Heart right ventricle (tissue), 16 donors: Measurements from ENCODE around the gene ANO10. TPM values are rescaled to one million over a fixed set of nuclear protein-coding genes. Genes with fewer than 3 reads are reported as not detected.

Source experiments
- ATAC-seq, 8 donors: fragments of 200-7000 bp; cut with Tn5 transposase; one replicate each; pipeline ENCODE4 v1.9.1; 2020; ENCODE audit warnings: mild to moderate bottlenecking in 8 of 8, moderate library complexity in 8 of 8, moderate number of reproducible peaks in 1 of 8
- DNase-seq, 2 donors: peaks; one replicate each; pipeline ENCODE4 v3.0.0-alpha.2; 2020
- H3K27ac ChIP-seq, 10 donors: fragments of 200-600 bp; sonication (generic) in 2 of 10; one replicate each; pipeline versions ENCODE4 v1.5.0 to v1.8.0; 2020 to 2022; ENCODE audit warnings: mild to moderate bottlenecking in 3 of 10
- H3K27me3 ChIP-seq, 7 donors: fragments of 200-600 bp; one replicate each; pipeline ENCODE4 v1.8.0; 2021 to 2022; ENCODE audit warnings: mild to moderate bottlenecking in 2 of 7
- H3K36me3 ChIP-seq, 9 donors: fragments of 200-600 bp; sonication (generic) in 1 of 9; one replicate each; pipeline versions ENCODE4 v1.5.0 to v1.8.0; 2020 to 2022; ENCODE audit warnings: mild to moderate bottlenecking in 2 of 9
- H3K4me1 ChIP-seq, 9 donors: fragments of 200-600 bp; sonication (generic) in 1 of 9; one replicate each; pipeline versions ENCODE4 v1.5.0 to v1.8.0; 2020 to 2022; ENCODE audit warnings: mild to moderate bottlenecking in 4 of 9
- H3K4me3 ChIP-seq, 10 donors: fragments of 200-600 bp; sonication (generic) in 2 of 10; one replicate each; pipeline versions ENCODE4 v1.5.0 to v1.8.0; 2020 to 2022; ENCODE audit warnings: mild to moderate bottlenecking in 7 of 10, moderate library complexity in 2 of 10
- H3K9me3 ChIP-seq, 11 donors: fragments of 200-600 bp in 10 of 11; sonication (generic) in 2 of 11; one replicate each; pipeline versions ENCODE4 v1.5.0 to v1.8.0; 2013 to 2022; ENCODE audit warnings: mild to moderate bottlenecking in 2 of 11, control low read depth in 1 of 11, moderate library complexity in 1 of 11
- WGBS, 2 donors: extraction: QIAGEN DNeasy Blood & Tissue Kit; methylation state at CpG; one replicate each; pipeline ENCODE4 v1.1.7; 2013; ENCODE audit warnings: inconsistent platforms in 1 of 2; 5-methylcytosine and 5-hydroxymethylcytosine counted together
- intact Hi-C, 10 donors: fragments of 100-400 bp; cut with DNase I; formaldehyde crosslinking; loops; one replicate each; pipeline versions ENCODE4 v1.11.1 to v1.14.2; 2022
- polyA plus RNA-seq, 2 donors: library from polyadenylated mRNA; stranded (reverse); fragments of 200-250 nt; gene quantifications; one replicate each; pipeline ENCODE4 v1.2.3, GENCODE V29; 2013
- total RNA-seq, 10 donors: library from RNA; stranded (reverse); fragmentation: NEBNext Ultra II Directional in 3 of 10; extraction: Animal tissue kit (Norgen Biotek cat#: 25700) in 3 of 10; gene quantifications; one replicate each; pipeline versions ENCODE4 v1.2.1 to v1.2.4, GENCODE V29; 2021 to 2023
- TF ChIP-seq, protein P1 (sequence below), 9 donors: fragments of 200-600 bp; sonication (generic) in 2 of 9; IDR thresholded peaks; one replicate each; pipeline versions ENCODE4 v1.5.0 to v1.8.0; 2021 to 2022; ENCODE audit warnings: antibody characterized with exemption in 9 of 9, mild to moderate bottlenecking in 5 of 9, moderate library complexity in 1 of 9
- donor health status: Arrhythmogenic right ventricular cardiomyopathy.
- donor health status: ischemic (EF 13 %, LVEDD 7.1; RV severe dilation, severe dysfunction).
- donor health status: healthy with polysubstance abuse.
- donor health status: DM: no; HTN: yes; CAD: no.
- donor health status: DM: no; HTN: no; CAD: no.
- donor health status: ischemic (EF 25% LVEDD 6.9; RV normal size, moderate dysfunction).
- donor health status: ischemic (EF 25% LVEDD 5.7; RV mildly dilated, moderate dysfunction).
- donor health status: healthy.
- donor health status: DM: yes; HTN: yes; CAD: no.
- donor health status: Ischemic cardiomyopathy.
- donor health status: ischemic (EF 35%, LVEDD 5.7; RV mildly dilated, moderate dysfunction).
- donor health status: nonischemic (EF 11% LVEDD 7.7; RV severe dilation, severe dysfunction).
- donor health status: DM: yes; HTN: yes; CAD: no.
- donor health status: PGD.
- donor health status: ischemic (EF 29% LVEDD 5.4; RV normal size, mild dysfunction).
- donor health status: nonischemic (EF 23%, LVEDD 6.1; RV moderate dilation, normal function).

Gene ANO10
- total and polyA plus RNA-seq, 12 donors, result 7.1 to 24.2 (median 13.3) TPM

GRCh38 chr3:43353393-43353792 lies 268.4 kb downstream of the ANO10 start:
- H3K4me3 ChIP-seq, result no peak overlapping the region
- H3K27me3 ChIP-seq, result no peaks in the 10 kb centered on the region
- TF ChIP-seq, protein P1, sequence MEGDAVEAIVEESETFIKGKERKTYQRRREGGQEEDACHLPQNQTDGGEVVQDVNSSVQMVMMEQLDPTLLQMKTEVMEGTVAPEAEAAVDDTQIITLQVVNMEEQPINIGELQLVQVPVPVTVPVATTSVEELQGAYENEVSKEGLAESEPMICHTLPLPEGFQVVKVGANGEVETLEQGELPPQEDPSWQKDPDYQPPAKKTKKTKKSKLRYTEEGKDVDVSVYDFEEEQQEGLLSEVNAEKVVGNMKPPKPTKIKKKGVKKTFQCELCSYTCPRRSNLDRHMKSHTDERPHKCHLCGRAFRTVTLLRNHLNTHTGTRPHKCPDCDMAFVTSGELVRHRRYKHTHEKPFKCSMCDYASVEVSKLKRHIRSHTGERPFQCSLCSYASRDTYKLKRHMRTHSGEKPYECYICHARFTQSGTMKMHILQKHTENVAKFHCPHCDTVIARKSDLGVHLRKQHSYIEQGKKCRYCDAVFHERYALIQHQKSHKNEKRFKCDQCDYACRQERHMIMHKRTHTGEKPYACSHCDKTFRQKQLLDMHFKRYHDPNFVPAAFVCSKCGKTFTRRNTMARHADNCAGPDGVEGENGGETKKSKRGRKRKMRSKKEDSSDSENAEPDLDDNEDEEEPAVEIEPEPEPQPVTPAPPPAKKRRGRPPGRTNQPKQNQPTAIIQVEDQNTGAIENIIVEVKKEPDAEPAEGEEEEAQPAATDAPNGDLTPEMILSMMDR (IDR thresholded peaks at IDR 0.05), result no peak
- DNase-seq, result no peak
- no peak for ATAC-seq
- peaks cover 0 to 19% (median 5%) of the 10 kb centered on the region in 9 donors for H3K4me1 ChIP-seq
- H3K27ac ChIP-seq, result no peak overlapping the region
- peaks cover 0 to 34% (median 28%) of the 10 kb centered on the region in 9 donors for H3K36me3 ChIP-seq
- intact Hi-C loops, result no loop called here
- peaks cover 0 to 72% (median 18%) of the 10 kb centered on the region in 11 donors for H3K9me3 ChIP-seq
- WGBS, 2 donors, result 97 to 98% methylated on average over 1 of the region's 1 CpG

GRCh38 chr3:43349716-43350115 lies 272.1 kb downstream of the ANO10 start:
- intact Hi-C loops, result no loop called here
- Histone ChIP-seq H3K27me3 (no peaks in the 10 kb centered on the region), H3K27ac (peak overlapping the region in 1 of 10 donors; percentile 3), H3K36me3 (peaks cover 0 to 71% (median 65%) of the 10 kb centered on the region in 9 donors), H3K9me3 (peaks cover 0 to 37% (median 15%) of the 10 kb centered on the region in 11 donors), H3K4me3 (no peak overlapping the region), H3K4me1 (peaks cover 0 to 36% (median 21%) of the 10 kb centered on the region in 9 donors)
- ATAC-seq, result peak in 4 of 8 donors; percentile 28 to 49 (median 42)
- WGBS, 2 donors, result 62% methylated on average over 3 of the region's 3 CpGs
- no peak for DNase-seq
- TF ChIP-seq, protein P1 (IDR thresholded peaks at IDR 0.05), result no peak

- peaks cover 0 to 78% (median 72%) of the 10 kb centered on the region in 9 donors for H3K36me3 ChIP-seq
- H3K9me3 ChIP-seq, result peaks cover 0 to 30% (median 15%) of the 10 kb centered on the region in 11 donors
- TF ChIP-seq, protein P1 (IDR thresholded peaks at IDR 0.05), result peak in 1 of 9 donors; percentile 19
- DNase-seq (no peak), ATAC-seq (peak in 1 of 8 donors; percentile 30)
- peaks cover 0 to 43% (median 23%) of the 10 kb centered on the region in 9 donors for H3K4me1 ChIP-seq
- H3K27ac ChIP-seq, result peak overlapping the region in 1 of 10 donors; percentile 3
- no peak overlapping the region for H3K4me3 ChIP-seq
- H3K27me3 ChIP-seq, result no peaks in the 10 kb centered on the region
- intact Hi-C loops, result no loop called here
- 83 to 84% methylated on average over 4 of the region's 4 CpGs for WGBS, 2 donors
Measured at GRCh38 chr3:43348852-43349574, 272.8 kb downstream of the ANO10 start.

GRCh38 chr3:43348350-43348749 lies 273.5 kb downstream of the ANO10 start:
- H3K9me3 ChIP-seq, result peaks cover 0 to 23% (median 11%) of the 10 kb centered on the region in 11 donors
- H3K27me3 ChIP-seq, result no peaks in the 10 kb centered on the region
- no peak for DNase-seq
- WGBS, 2 donors, result 96 to 97% methylated on average over 11 of the region's 11 CpGs
- peaks cover 0 to 83% (median 75%) of the 10 kb centered on the region in 9 donors for H3K36me3 ChIP-seq
- H3K27ac ChIP-seq, result no peak overlapping the region
- TF ChIP-seq, protein P1 (IDR thresholded peaks at IDR 0.05), result no peak
- no peak overlapping the region for H3K4me3 ChIP-seq
- H3K4me1 ChIP-seq, result peaks cover 0 to 50% (median 27%) of the 10 kb centered on the region in 9 donors
- ATAC-seq, result no peak
- intact Hi-C loops, result no loop called here
